Thyroid gland (tissue), 4 donors: ENCODE measurements around the gene CSNK1A1.

Source experiments
- CTCF ChIP-seq, 6 experiments: fragments of 200-600 bp in 3 of 6; fragments of 450-650 bp in 3 of 6; sonication (generic) in 3 of 6; IDR thresholded peaks; one replicate each; pipeline ENCODE4 v1.5.1; 2016 to 2019; ENCODE audit warnings: antibody characterized with exemption in 6 of 6, mild to moderate bottlenecking in 2 of 6, inconsistent platforms in 1 of 6, moderate library complexity in 1 of 6
- POLR2A ChIP-seq, 2 donors: fragments of 450-650 bp; IDR thresholded peaks; one replicate each; pipeline ENCODE4 v1.6.1; 2017; ENCODE audit warnings: antibody characterized with exemption in 2 of 2, mild to moderate bottlenecking in 2 of 2, moderate library complexity in 1 of 2

GRCh38 chr5:149496166-149496565 lies 55.1 kb downstream of the CSNK1A1 start:
- TF ChIP-seq CTCF (IDR thresholded peaks at IDR 0.05) (no peak), POLR2A (IDR thresholded peaks at IDR 0.05) (no peak)
